DND-41 (cell line): ENCODE data around the gene RIOK1.

Source experiments
- EZH2 ChIP-seq: IDR thresholded peaks from 3 replicates; pipeline ENCODE4 v1.6.1; 2012; ENCODE audit warnings: borderline replicate concordance, low read depth, mild to moderate bottlenecking, moderate library complexity, low read length, inconsistent platforms; ENCODE audit not compliant: severe bottlenecking
- TF ChIP-seq, protein P1 (sequence below): IDR thresholded peaks from 2 replicates; pipeline ENCODE4 v1.5.1; 2012; ENCODE audit warnings: borderline replicate concordance, low read length, moderate library complexity, mild to moderate bottlenecking; ENCODE audit not compliant: poor library complexity, severe bottlenecking; ENCODE audit errors: extremely low read depth

DNA sequence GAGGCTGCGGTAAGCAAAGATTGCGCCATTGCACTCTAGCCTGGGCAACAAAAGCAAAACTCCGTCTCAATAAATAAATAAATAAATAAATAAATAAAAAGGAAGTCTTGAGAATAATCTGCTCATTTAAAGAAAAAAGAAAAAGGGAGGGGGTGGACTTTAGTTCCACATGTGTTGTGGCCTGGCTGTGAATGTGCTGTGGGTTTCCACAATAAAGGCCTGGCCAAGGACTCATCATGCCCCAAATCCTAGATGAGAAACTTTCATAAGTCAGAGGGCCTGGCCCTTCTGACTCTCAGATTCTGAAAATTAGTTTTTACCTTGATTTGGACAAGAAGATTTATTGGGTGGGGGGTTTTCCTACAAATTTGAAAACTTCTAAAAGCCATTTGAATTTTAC is 48.4 kb downstream of the RIOK1 start:
- TF ChIP-seq, protein P1, sequence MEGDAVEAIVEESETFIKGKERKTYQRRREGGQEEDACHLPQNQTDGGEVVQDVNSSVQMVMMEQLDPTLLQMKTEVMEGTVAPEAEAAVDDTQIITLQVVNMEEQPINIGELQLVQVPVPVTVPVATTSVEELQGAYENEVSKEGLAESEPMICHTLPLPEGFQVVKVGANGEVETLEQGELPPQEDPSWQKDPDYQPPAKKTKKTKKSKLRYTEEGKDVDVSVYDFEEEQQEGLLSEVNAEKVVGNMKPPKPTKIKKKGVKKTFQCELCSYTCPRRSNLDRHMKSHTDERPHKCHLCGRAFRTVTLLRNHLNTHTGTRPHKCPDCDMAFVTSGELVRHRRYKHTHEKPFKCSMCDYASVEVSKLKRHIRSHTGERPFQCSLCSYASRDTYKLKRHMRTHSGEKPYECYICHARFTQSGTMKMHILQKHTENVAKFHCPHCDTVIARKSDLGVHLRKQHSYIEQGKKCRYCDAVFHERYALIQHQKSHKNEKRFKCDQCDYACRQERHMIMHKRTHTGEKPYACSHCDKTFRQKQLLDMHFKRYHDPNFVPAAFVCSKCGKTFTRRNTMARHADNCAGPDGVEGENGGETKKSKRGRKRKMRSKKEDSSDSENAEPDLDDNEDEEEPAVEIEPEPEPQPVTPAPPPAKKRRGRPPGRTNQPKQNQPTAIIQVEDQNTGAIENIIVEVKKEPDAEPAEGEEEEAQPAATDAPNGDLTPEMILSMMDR = no peak
- TF ChIP-seq EZH2 = no peak
